LNCaP clone FGC (cell line): ENCODE results near the gene PAK4.

Experiments used
- DNase-seq: peaks from one replicate; pipeline ENCODE4 v3.0.0-alpha.2; 2011; ENCODE audit warnings: low read depth
- H3K4me3 ChIP-seq: 2 replicates; pipeline ENCODE4 v1.5.1; 2011; ENCODE audit warnings: mild to moderate bottlenecking, low read depth, low read length, control low read depth
- TF ChIP-seq, protein P1 (sequence below): IDR thresholded peaks from 2 replicates; pipeline ENCODE4 v1.5.1; 2012; ENCODE audit warnings: mild to moderate bottlenecking; ENCODE audit not compliant: control insufficient read depth, insufficient read depth; ENCODE audit errors: extremely low read depth

PAK4 gene

GRCh38 chr19:39200803-39201115 is 75.2 kb downstream of the PAK4 start:
- DNase-seq, result no peak
- no peak overlapping the region for H3K4me3 ChIP-seq
- TF ChIP-seq, protein P1, sequence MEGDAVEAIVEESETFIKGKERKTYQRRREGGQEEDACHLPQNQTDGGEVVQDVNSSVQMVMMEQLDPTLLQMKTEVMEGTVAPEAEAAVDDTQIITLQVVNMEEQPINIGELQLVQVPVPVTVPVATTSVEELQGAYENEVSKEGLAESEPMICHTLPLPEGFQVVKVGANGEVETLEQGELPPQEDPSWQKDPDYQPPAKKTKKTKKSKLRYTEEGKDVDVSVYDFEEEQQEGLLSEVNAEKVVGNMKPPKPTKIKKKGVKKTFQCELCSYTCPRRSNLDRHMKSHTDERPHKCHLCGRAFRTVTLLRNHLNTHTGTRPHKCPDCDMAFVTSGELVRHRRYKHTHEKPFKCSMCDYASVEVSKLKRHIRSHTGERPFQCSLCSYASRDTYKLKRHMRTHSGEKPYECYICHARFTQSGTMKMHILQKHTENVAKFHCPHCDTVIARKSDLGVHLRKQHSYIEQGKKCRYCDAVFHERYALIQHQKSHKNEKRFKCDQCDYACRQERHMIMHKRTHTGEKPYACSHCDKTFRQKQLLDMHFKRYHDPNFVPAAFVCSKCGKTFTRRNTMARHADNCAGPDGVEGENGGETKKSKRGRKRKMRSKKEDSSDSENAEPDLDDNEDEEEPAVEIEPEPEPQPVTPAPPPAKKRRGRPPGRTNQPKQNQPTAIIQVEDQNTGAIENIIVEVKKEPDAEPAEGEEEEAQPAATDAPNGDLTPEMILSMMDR, result no peak

DNA sequence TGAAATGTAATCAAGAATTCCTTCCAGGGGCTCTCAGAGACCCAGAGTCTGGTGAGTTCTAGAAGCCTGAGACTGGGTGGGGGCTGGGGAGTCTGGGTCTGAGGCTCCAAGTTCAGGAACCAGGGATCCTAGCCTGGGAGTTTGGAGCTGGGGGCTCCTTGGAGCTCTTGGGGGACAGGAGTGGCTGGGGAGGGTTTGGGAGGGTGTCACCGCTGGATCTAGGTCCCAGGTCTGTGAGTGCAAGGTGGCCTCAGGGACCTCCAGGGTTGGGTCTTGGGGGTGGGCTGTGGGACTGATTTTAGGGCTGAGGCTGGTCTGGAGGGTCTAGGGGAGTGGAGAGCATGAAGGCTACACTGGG is 77.4 kb downstream of the PAK4 start:
- TF ChIP-seq, protein P1, result no peak
- DNase-seq, result no peak
- no peak overlapping the region for H3K4me3 ChIP-seq

DNA sequence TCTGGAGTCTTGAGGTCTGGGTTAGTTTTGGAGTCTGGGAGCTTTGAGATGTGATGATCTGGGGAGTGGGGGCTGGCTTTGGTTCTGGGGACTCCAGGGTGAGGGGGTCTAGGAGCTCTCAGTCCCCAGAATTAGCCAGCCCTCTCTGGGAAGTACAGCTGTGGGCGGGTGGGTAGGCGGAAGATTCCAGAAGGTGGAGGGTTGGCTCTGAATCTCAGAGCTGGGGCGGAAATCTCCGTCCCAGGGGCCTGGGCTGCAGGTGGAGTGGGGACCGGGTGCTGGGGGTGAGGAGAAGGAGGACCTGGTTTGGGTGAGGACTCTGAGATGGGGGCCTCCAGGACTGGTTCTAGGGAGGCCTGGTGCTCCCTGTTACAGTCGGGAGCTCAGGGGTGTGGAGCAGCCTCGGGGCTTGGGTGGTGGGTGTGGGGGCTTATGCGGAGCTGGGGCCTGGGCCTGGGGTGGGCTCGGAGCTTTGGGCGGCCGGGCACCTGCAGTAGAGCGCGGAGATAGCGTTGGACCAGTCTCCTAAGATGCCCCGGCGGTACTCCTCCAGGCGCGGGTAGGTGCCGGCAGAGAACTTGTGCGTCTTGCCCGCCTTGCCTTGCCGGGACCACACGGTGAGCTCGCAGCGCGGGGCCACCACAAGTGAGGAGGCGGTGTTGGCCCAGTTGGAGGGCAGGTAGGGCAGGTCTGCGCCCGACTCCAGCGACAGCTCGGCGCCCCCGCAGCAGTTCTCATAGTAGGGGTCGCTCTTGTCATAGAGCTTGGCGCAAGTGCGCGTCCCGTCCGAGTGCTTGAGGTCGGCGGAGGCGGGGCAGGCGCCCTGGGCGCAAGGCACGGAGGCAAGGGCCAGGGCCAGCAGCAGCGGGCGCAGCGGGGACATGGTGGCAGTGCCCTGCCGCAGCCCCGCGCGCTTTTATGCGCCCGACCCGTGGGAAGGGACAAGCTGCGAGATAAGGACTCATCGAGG is 78.1 kb downstream of the PAK4 start, which contains the start of gene SYCN:
SYCN (minus strand) TSS at position 892 of the 970 bp plus-strand sequence; CDS start at position 883, 9 bp downstream.
- no peak within 1 kb of the TSS for H3K4me3 ChIP-seq
- DNase-seq, result no peak
- TF ChIP-seq, protein P1, result no peak

GRCh38 chr19:39205449-39205764 is 79.8 kb downstream of the PAK4 start:
- H3K4me3 ChIP-seq, result no peak overlapping the region
- TF ChIP-seq, protein P1, result no peak

GRCh38 chr19:39206122-39206521 is 80.5 kb downstream of the PAK4 start:
- H3K4me3 ChIP-seq, result no peak overlapping the region
- TF ChIP-seq, protein P1, result no peak
- no peak for DNase-seq

More at GRCh38 chr19:39205449-39205764, 79.8 kb downstream of the PAK4 start:
- DNase-seq, result no peak

GRCh38 chr19:39207293-39207836 is 81.8 kb downstream of the PAK4 start:
- TF ChIP-seq, protein P1, result no peak
- no peak for DNase-seq
- H3K4me3 ChIP-seq, result no peak overlapping the region
